ENCODE measurements around the gene CERS4. TPM values are rescaled to one million over a fixed set of nuclear protein-coding genes. Genes with fewer than 3 reads are reported as not detected.

Gene CERS4
- total and polyA plus RNA-seq, 2 of the 8 experiments (the other 6 are each of a cell fraction or from before 2014, with no cell fraction given): 88.2 to 179 TPM

GRCh38 chr19:8238251-8238650 is 29.1 kb downstream of the CERS4 start (continued):
- TF ChIP-seq HDAC2 (IDR thresholded peaks at IDR 0.05; ENCODE audit: borderline replicate concordance in 1 of 2, low read depth in 2 of 2, low read length in 2 of 2) (no peak), CEBPB (IDR thresholded peaks at IDR 0.05; ENCODE audit: low read depth, low read length) (no peak), MAX (IDR thresholded peaks at IDR 0.05) (no peak), EZH2 (IDR thresholded peaks at IDR 0.05; ENCODE audit: low read depth, low read length, severe bottlenecking) (no peak), CTCF (IDR thresholded peaks at IDR 0.05; ENCODE audit: control extremely low read depth in 1 of 3, insufficient read depth in 1 of 3, low read depth in 1 of 3, low read length in 3 of 3) (no peak)
